22Rv1 (cell line): ENCODE data around the gene S100A6.

Source experiments
- CTCF ChIP-seq: fragments of 450-650 bp; IDR thresholded peaks from 2 replicates; pipeline ENCODE4 v1.5.1; 2017; ENCODE audit warnings: mild to moderate bottlenecking
- ZFX ChIP-seq: fragments of 450-650 bp; IDR thresholded peaks from 2 replicates; pipeline ENCODE4 v1.6.1; 2017; ENCODE audit warnings: antibody characterized with exemption, borderline replicate concordance

- TF ChIP-seq CTCF = no peak
- no peak for TF ChIP-seq ZFX
Observed at GRCh38 chr1:153506831-153507413, 28.9 kb downstream of the S100A6 start.
